ENCODE data around the gene CTNNA2. TPM values are rescaled to one million over a fixed set of nuclear protein-coding genes. Genes with fewer than 3 reads are reported as not detected.

The CTNNA2 gene
- polyA plus RNA-seq, 2 of the 4 experiments (the other 2 are of a cell fraction), result 0.50 to 0.94 TPM

- TF ChIP-seq FOSL2 (IDR thresholded peaks at IDR 0.05) (no peak), FOSL2 (CRISPR knock-in tag; IDR thresholded peaks at IDR 0.05) (no peak), KDM5A (IDR thresholded peaks at IDR 0.05) (no peak), RARB (CRISPR knock-in tag; IDR thresholded peaks at IDR 0.05) (no peak), ZNF302 (CRISPR knock-in tag; IDR thresholded peaks at IDR 0.05) (no peak), RAD21 (conservative IDR thresholded peaks at IDR 0.05 in 1 of 2, IDR thresholded peaks at IDR 0.05 in 1 of 2) (no peak), CBX8 (IDR thresholded peaks at IDR 0.05) (no peak), MYC (IDR thresholded peaks at IDR 0.05; ENCODE audit: borderline replicate concordance, low read length) (no peak), CTCF (IDR thresholded peaks at IDR 0.05) (no peak), PHF8 (IDR thresholded peaks at IDR 0.05; ENCODE audit: borderline replicate concordance, low read depth) (no peak), CEBPB (IDR thresholded peaks at IDR 0.05) (no peak)
- TF ChIP-seq, protein P1, sequence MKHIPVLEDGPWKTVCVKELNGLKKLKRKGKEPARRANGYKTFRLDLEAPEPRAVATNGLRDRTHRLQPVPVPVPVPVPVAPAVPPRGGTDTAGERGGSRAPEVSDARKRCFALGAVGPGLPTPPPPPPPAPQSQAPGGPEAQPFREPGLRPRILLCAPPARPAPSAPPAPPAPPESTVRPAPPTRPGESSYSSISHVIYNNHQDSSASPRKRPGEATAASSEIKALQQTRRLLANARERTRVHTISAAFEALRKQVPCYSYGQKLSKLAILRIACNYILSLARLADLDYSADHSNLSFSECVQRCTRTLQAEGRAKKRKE (CRISPR knock-in tag; IDR thresholded peaks at IDR 0.05; ENCODE audit: low read depth), result no peak
- TF ChIP-seq, protein P2, sequence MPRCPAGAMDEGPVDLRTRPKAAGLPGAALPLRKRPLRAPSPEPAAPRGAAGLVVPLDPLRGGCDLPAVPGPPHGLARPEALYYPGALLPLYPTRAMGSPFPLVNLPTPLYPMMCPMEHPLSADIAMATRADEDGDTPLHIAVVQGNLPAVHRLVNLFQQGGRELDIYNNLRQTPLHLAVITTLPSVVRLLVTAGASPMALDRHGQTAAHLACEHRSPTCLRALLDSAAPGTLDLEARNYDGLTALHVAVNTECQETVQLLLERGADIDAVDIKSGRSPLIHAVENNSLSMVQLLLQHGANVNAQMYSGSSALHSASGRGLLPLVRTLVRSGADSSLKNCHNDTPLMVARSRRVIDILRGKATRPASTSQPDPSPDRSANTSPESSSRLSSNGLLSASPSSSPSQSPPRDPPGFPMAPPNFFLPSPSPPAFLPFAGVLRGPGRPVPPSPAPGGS (IDR thresholded peaks at IDR 0.05), result no peak
- no peak for FAIRE-seq
- ChIA-PET POLR2A (no interaction called here), CTCF (no interaction called here)
- no peak for ATAC-seq
- Histone ChIP-seq H3K4me2 (no peak overlapping the region), H3K4me3 (no peak overlapping the region), H3K27ac (no peak overlapping the region), H3K9me3 (no peaks in the 10 kb centered on the region), H3K4me1 (no peaks in the 10 kb centered on the region)
- WGBS (ENCODE audit: missing lambda C conversion rate), result 21% methylated on average over 2 of the region's 2 CpGs
- DNase-seq (ENCODE audit: low read depth in 1 of 2, low spot score in 1 of 2), result no peak
Measured at GRCh38 chr2:79977792-79978191, 464.9 kb downstream of the CTNNA2 start.

GRCh38 chr2:79980116-79980515 lies 467.3 kb downstream of the CTNNA2 start:
- DNase-seq (ENCODE audit: low read depth in 1 of 2, low spot score in 1 of 2) (no peak), ATAC-seq (no peak), FAIRE-seq (no peak)
- H3K4me3 ChIP-seq, result no peak overlapping the region
- POLR2A ChIA-PET, result no interaction called here
- 4% methylated on average over 1 of the region's 1 CpG for WGBS (ENCODE audit: missing lambda C conversion rate)
- no peaks in the 10 kb centered on the region for H3K4me1 ChIP-seq
- no peak overlapping the region for H3K27ac ChIP-seq
- no peak for TF ChIP-seq HDAC2 (IDR thresholded peaks at IDR 0.05)
- no peak for TF ChIP-seq PBX3 (IDR thresholded peaks at IDR 0.05)
- no peak for TF ChIP-seq RAD21 (conservative IDR thresholded peaks at IDR 0.05 in 1 of 2, IDR thresholded peaks at IDR 0.05 in 1 of 2)
- TF ChIP-seq FOSB (CRISPR knock-in tag; IDR thresholded peaks at IDR 0.05), result no peak
- no peak for TF ChIP-seq HEYL (CRISPR knock-in tag; IDR thresholded peaks at IDR 0.05)
- no peak for TF ChIP-seq HOXA7 (CRISPR knock-in tag; IDR thresholded peaks at IDR 0.05)
- no peak for TF ChIP-seq TFCP2L1 (CRISPR knock-in tag; IDR thresholded peaks at IDR 0.05)
- TF ChIP-seq, protein P2 (IDR thresholded peaks at IDR 0.05), result no peak
- no peak for TF ChIP-seq JUN (IDR thresholded peaks at IDR 0.05)
- TF ChIP-seq, protein P3, sequence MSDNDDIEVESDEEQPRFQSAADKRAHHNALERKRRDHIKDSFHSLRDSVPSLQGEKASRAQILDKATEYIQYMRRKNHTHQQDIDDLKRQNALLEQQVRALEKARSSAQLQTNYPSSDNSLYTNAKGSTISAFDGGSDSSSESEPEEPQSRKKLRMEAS (IDR thresholded peaks at IDR 0.05), result no peak
- TF ChIP-seq, protein P4, sequence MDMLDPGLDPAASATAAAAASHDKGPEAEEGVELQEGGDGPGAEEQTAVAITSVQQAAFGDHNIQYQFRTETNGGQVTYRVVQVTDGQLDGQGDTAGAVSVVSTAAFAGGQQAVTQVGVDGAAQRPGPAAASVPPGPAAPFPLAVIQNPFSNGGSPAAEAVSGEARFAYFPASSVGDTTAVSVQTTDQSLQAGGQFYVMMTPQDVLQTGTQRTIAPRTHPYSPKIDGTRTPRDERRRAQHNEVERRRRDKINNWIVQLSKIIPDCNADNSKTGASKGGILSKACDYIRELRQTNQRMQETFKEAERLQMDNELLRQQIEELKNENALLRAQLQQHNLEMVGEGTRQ (IDR thresholded peaks at IDR 0.05), result no peak
- no peak for TF ChIP-seq KDM1A (IDR thresholded peaks at IDR 0.05; ENCODE audit: low read depth)
- no peak for TF ChIP-seq EHMT2 (IDR thresholded peaks at IDR 0.05; ENCODE audit: low read depth)
- TF ChIP-seq POLR2AphosphoS2 (conservative IDR thresholded peaks at IDR 0.05; ENCODE audit: low read length), result no peak
- TF ChIP-seq TP53 (CRISPR knock-in tag; IDR thresholded peaks at IDR 0.05), result no peak
- no peak for TF ChIP-seq MYC (IDR thresholded peaks at IDR 0.05; ENCODE audit: borderline replicate concordance, low read length)
- no peak for TF ChIP-seq ESRRA (IDR thresholded peaks at IDR 0.05; ENCODE audit: borderline replicate concordance, low read length)
- no peaks in the 10 kb centered on the region for H3K9me3 ChIP-seq
- CTCF ChIA-PET, result no interaction called here
- H3K4me2 ChIP-seq, result no peak overlapping the region

All from A549 (cell line).